BLaER1 treated with 17β-estradiol and CSF1 and Interleukin-3, amounts not matched to agents 10 nM and 100 nM (cell line): ENCODE measurements around the gene RNF144A.

ENCODE experiments used
- H3K27ac ChIP-seq, 11 experiments: shearing (Covaris generic); formaldehyde crosslinking; 2 replicates each; pipeline ENCODE4 v1.8.1; 2022
- H3K27me3 ChIP-seq, 11 experiments: shearing (Covaris generic); formaldehyde crosslinking; 2 replicates each; pipeline ENCODE4 v1.8.1; 2022
- H3K36me3 ChIP-seq, 11 experiments: shearing (Covaris generic); formaldehyde crosslinking; 2 replicates each; pipeline ENCODE4 v1.8.1; 2022
- H3K4me1 ChIP-seq, 10 experiments: shearing (Covaris generic); formaldehyde crosslinking; 2 replicates each; pipeline ENCODE4 v1.8.1; 2022
- H3K4me2 ChIP-seq, 11 experiments: shearing (Covaris generic); formaldehyde crosslinking; 2 replicates each; pipeline ENCODE4 v1.8.1; 2022
- H3K4me3 ChIP-seq, 10 experiments: shearing (Covaris generic); formaldehyde crosslinking; 2 replicates each; pipeline ENCODE4 v1.8.1; 2022
- H3K9ac ChIP-seq, 11 experiments: shearing (Covaris generic); formaldehyde crosslinking; 2 replicates each; pipeline ENCODE4 v1.8.1; 2022
- H3K9me3 ChIP-seq, 11 experiments: shearing (Covaris generic); formaldehyde crosslinking; replicated peaks in 1 of 11; 2 replicates each; pipeline ENCODE4 v1.8.1; 2022
- H4K20me1 ChIP-seq, 11 experiments: shearing (Covaris generic); formaldehyde crosslinking; 2 replicates each; pipeline ENCODE4 v1.8.1; 2022
- Cebpa-rat ChIP-seq, 11 experiments: shearing (Covaris generic); IDR thresholded peaks; 2 replicates each; pipeline ENCODE4 v1.8.1; 2022

Gene RNF144A

DNA sequence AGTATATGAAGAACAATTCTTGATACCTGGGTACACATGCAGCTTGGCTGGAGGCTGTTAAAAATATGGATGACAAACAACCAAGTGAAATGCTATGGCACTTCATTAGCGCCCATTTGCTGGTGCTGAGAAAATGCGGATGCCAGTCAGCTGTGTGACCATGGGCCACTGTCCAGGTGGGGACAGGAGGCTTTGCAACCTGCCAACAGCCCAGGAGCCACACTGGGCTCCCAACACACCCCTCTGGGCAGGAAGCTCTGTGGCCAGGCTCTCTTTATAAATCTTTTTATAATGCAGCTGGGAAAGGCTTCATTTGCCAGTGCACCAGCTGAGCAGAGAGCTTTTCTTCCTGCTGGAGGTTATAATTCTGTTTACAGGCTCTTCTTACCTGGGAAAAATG is 19.9 kb downstream of the RNF144A start:
- H3K27ac ChIP-seq, result no peak overlapping the region
- no peak for TF ChIP-seq Cebpa-rat (IDR thresholded peaks at IDR 0.05)

DNA sequence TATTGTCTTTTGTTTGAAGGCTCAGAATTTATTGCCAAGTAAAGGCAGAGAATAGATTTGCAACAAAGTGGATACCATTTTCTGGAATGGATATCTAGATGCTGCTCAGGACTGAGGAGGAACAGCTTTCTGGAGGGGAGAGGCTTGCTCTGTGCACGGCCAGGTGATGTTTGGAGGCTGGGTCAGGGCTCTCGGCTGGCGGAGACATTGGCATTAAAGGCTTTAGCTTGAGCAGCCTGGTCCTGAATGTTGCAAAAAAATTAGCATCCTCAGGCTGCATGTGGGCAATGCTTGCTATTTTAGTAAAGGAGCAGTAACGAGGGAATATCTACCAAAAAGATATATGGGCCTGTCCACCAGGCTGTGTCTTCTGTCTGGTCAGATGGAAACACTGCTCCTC is 20.4 kb downstream of the RNF144A start:
- Histone ChIP-seq H3K9ac (no peak overlapping the region), H3K36me3 (peaks cover 0 to 21% (median 18%) of the 10 kb centered on the region in 11 experiments; a peak in 13 of 22 replicates), H3K4me3 (no peak overlapping the region), H3K27ac (no peak overlapping the region), H3K4me1 (peaks cover 23 to 46% (median 36%) of the 10 kb centered on the region in 10 experiments), H3K27me3 (no peaks in the 10 kb centered on the region), H3K4me2 (peak overlapping the region in 8 of 11 experiments; percentile 21 to 68 (median 61); a peak in 16 of 22 replicates), H3K9me3 (peaks cover 0 to 8% (median 0%) of the 10 kb centered on the region in 11 experiments; a peak in 2 of 22 replicates), H4K20me1 (no peaks in the 10 kb centered on the region)
- no peak for TF ChIP-seq Cebpa-rat (IDR thresholded peaks at IDR 0.05)

More for the DNA sequence above, 19.9 kb downstream of the RNF144A start:
- Histone ChIP-seq H3K27me3 (no peaks in the 10 kb centered on the region), H4K20me1 (no peaks in the 10 kb centered on the region), H3K36me3 (peaks cover 0 to 17% (median 14%) of the 10 kb centered on the region in 11 experiments; a peak in 13 of 22 replicates), H3K4me1 (peaks cover 23 to 46% (median 36%) of the 10 kb centered on the region in 10 experiments), H3K4me2 (peak overlapping the region in 8 of 11 experiments; percentile 21 to 68 (median 61); a peak in 16 of 22 replicates), H3K9me3 (peaks cover 0 to 8% (median 0%) of the 10 kb centered on the region in 11 experiments; a peak in 3 of 22 replicates), H3K4me3 (no peak overlapping the region), H3K9ac (no peak overlapping the region)

DNA sequence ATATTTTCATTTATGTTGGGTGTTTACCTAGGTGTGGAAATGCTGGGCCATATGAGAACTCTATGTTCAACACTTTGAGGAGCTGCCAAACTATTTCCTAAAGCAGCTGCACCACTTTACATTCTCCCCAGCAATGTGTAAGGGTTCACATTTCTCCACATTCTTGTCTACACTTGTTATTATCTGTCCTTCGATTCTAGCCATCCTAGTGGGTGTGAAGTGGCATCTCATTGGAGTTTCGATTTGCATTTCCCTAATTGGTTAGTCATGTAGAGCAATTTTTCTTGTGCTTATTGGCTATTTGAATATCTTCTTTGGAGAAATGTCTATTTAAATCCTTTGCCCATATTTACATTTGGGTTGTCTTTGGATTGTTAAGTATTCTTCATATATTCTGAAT is 21.9 kb downstream of the RNF144A start:
- peaks cover 0 to 11% (median 0%) of the 10 kb centered on the region in 11 experiments; a peak in 1 of 22 replicates for H3K9me3 ChIP-seq
- no peak overlapping the region for H3K27ac ChIP-seq
- H3K27me3 ChIP-seq, result no peaks in the 10 kb centered on the region
- no peak for TF ChIP-seq Cebpa-rat (IDR thresholded peaks at IDR 0.05)
- no peak overlapping the region for H3K9ac ChIP-seq
- H3K4me2 ChIP-seq, result no peak overlapping the region
- no peak overlapping the region for H3K4me3 ChIP-seq
- H3K36me3 ChIP-seq, result peaks cover 0 to 35% (median 27%) of the 10 kb centered on the region in 11 experiments; a peak in 14 of 22 replicates
- H4K20me1 ChIP-seq, result no peaks in the 10 kb centered on the region
- H3K4me1 ChIP-seq, result peaks cover 18 to 45% (median 39%) of the 10 kb centered on the region in 10 experiments

- H3K9me3 ChIP-seq, result peaks cover 0 to 13% (median 0%) of the 10 kb centered on the region in 11 experiments; a peak in 1 of 22 replicates
- no peak overlapping the region for H3K4me2 ChIP-seq
- no peak overlapping the region for H3K4me3 ChIP-seq
- TF ChIP-seq Cebpa-rat (IDR thresholded peaks at IDR 0.05), result no peak
- no peaks in the 10 kb centered on the region for H3K27me3 ChIP-seq
- H3K27ac ChIP-seq, result no peak overlapping the region
- H3K36me3 ChIP-seq, result peaks cover 0 to 43% (median 27%) of the 10 kb centered on the region in 11 experiments; a peak in 14 of 22 replicates
- H3K9ac ChIP-seq, result no peak overlapping the region
- H4K20me1 ChIP-seq, result no peaks in the 10 kb centered on the region
- peaks cover 16 to 45% (median 40%) of the 10 kb centered on the region in 10 experiments for H3K4me1 ChIP-seq
Measured at GRCh38 chr2:6940820-6941219, 23.6 kb downstream of the RNF144A start.

DNA sequence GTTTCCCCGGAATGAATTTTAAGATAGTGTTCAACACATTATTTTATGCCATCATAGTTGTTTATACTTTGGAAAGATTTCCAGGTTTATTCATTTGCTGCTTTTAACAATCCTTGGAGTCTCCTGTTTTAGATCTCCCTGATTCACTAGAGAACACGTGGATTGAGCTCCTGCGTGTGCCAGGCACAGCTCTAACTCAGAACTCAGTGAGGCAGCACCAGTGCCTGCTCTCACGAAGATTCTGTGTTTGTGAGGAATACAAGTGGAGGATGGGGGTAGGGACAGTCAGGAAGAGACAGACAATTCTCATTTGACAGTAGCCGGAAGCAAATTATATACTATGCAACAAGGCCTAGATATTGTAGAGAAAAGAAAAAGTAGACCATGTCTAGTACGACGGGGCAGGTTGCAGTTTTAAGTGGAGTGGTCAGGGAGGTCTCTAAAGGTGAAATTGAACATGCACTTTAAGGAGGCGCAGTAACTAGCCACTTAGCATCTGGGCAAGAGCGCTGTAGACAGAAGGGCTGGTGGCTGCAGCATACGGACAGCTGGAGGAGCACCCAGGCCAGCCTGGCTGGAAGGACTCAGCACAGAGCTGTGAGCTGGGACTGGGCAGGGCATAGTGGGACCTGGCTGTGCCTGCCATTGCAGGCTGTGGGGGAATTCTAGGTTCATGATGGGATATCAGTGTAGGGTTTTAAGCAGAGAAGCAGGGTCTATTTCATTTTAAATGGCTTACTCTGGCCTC is 24.3 kb downstream of the RNF144A start:
- Histone ChIP-seq H3K4me1 (peaks cover 19 to 44% (median 39%) of the 10 kb centered on the region in 10 experiments), H3K27me3 (no peaks in the 10 kb centered on the region), H3K4me2 (no peak overlapping the region), H3K36me3 (peaks cover 0 to 44% (median 27%) of the 10 kb centered on the region in 11 experiments; a peak in 14 of 22 replicates), H3K9ac (no peak overlapping the region), H3K27ac (no peak overlapping the region), H4K20me1 (no peaks in the 10 kb centered on the region), H3K9me3 (peaks cover 0 to 13% (median 0%) of the 10 kb centered on the region in 11 experiments; a peak in 1 of 22 replicates), H3K4me3 (no peak overlapping the region)
- no peak for TF ChIP-seq Cebpa-rat (IDR thresholded peaks at IDR 0.05)

DNA sequence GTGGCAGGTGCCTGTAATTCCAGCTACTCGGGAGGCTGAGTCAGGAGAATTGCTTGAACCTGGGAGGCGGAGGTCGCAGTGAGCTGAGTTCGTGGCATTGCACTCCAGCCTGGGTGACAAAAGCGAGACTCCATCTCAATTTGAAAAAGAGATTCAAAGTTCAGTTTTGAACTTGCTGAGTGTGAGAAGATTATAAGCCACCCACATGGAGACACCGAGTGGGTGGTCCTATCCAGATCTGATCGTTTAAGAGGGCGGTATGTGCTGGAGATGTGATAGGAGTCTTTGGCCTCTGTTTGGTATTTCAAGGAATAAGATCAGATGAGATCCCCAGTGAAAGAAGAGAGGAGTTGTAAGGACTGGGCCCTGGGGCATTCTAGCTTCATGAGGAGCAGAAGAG is 25.6 kb downstream of the RNF144A start:
- H3K27me3 ChIP-seq, result no peaks in the 10 kb centered on the region
- peaks cover 0 to 13% (median 0%) of the 10 kb centered on the region in 11 experiments; a peak in 1 of 22 replicates for H3K9me3 ChIP-seq
- no peak overlapping the region for H3K27ac ChIP-seq
- H3K4me1 ChIP-seq, result peaks cover 22 to 36% (median 32%) of the 10 kb centered on the region in 10 experiments
- H3K4me3 ChIP-seq, result no peak overlapping the region
- H3K4me2 ChIP-seq, result no peak overlapping the region
- peaks cover 0 to 44% (median 31%) of the 10 kb centered on the region in 11 experiments; a peak in 14 of 22 replicates for H3K36me3 ChIP-seq
- no peak overlapping the region for H3K9ac ChIP-seq
- no peaks in the 10 kb centered on the region for H4K20me1 ChIP-seq
- TF ChIP-seq Cebpa-rat (IDR thresholded peaks at IDR 0.05), result no peak

DNA sequence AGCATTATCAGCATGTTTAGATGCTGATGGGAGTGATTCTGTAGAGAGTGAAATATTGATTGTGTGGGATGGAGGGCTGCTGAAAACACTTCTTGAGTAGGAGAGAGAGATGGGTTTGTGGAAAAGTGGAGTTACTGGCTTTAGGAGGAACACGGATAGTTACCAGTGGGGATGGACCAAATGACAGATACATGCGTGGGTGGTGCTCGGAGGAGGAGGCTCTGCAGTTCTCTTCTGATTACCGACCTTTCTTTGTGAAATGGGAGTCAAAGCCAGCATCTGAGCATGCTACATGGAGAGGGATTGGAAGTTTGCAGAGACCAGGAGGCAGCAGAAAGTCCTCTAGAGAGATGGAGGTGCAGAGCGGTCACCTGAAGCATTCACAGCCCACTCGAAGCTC is 26.3 kb downstream of the RNF144A start:
- no peak overlapping the region for H3K27ac ChIP-seq
- H3K9me3 ChIP-seq, result peaks cover 0 to 13% (median 0%) of the 10 kb centered on the region in 11 experiments; a peak in 1 of 22 replicates
- peak overlapping the region in 9 of 11 experiments; percentile 67 to 90 (median 75); a peak in 13 of 22 replicates for H3K4me2 ChIP-seq
- H3K36me3 ChIP-seq, result peaks cover 0 to 46% (median 35%) of the 10 kb centered on the region in 11 experiments; a peak in 14 of 22 replicates
- no peak for TF ChIP-seq Cebpa-rat (IDR thresholded peaks at IDR 0.05)
- H4K20me1 ChIP-seq, result no peaks in the 10 kb centered on the region
- H3K9ac ChIP-seq, result no peak overlapping the region
- H3K4me3 ChIP-seq, result no peak overlapping the region
- no peaks in the 10 kb centered on the region for H3K27me3 ChIP-seq
- peaks cover 22 to 42% (median 34%) of the 10 kb centered on the region in 10 experiments for H3K4me1 ChIP-seq

DNA sequence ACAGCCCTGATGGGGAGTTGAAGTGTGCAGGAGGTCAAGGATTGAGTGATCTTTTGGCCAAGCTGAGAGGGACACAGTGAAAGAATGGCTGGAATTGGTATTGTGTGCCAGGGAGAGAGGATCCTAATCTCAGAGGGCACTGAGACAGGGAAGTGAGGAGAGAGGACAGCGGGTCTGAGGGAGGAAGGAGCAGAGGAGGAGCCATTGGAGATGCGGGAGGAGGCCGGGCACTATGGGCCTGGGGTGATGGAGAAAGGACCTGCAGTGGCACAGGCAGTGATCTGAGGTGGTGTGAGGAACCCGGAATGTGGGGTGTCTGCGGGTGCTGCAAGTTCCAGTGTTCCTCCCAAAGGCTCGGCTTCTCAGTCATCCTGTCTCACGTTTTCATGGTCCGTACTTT is 26.8 kb downstream of the RNF144A start:
- Histone ChIP-seq H3K4me3 (no peak overlapping the region), H3K9me3 (peaks cover 0 to 13% (median 0%) of the 10 kb centered on the region in 11 experiments; a peak in 1 of 22 replicates), H3K4me2 (peak overlapping the region; percentile 53 to 90 (median 73); a peak in 21 of 22 replicates), H3K9ac (no peak overlapping the region), H3K27me3 (no peaks in the 10 kb centered on the region), H3K36me3 (peaks cover 0 to 50% (median 35%) of the 10 kb centered on the region in 11 experiments; a peak in 14 of 22 replicates), H3K4me1 (peaks cover 22 to 42% (median 34%) of the 10 kb centered on the region in 10 experiments), H3K27ac (peak overlapping the region in 6 of 11 experiments; percentile 37 to 67 (median 58); a peak in 6 of 22 replicates), H4K20me1 (no peaks in the 10 kb centered on the region)
- TF ChIP-seq Cebpa-rat (IDR thresholded peaks at IDR 0.05), result no peak

DNA sequence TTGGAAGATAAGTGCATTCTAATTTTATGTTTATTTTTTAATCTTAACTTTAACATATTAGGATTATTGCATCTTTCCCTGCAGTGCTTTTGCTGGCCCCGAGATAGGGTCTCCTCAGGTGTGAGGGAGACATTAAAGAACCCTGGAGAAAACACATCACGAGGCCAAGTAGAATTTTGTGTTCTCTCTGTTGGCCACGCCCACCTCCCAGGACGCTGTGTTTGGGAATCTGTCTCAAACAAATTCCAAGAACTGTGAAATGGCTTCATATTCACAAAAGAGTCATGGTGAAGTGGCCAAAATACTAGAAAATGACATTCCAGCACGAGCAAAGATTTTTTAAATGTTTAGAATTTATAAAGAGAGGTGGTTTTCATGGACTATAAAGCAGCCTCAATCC is 27.3 kb downstream of the RNF144A start:
- peak overlapping the region in 8 of 11 experiments; percentile 37 to 67 (median 54); a peak in 15 of 22 replicates for H3K27ac ChIP-seq
- peaks cover 0 to 50% (median 35%) of the 10 kb centered on the region in 11 experiments; a peak in 14 of 22 replicates for H3K36me3 ChIP-seq
- H3K4me3 ChIP-seq, result no peak overlapping the region
- peaks cover 22 to 42% (median 34%) of the 10 kb centered on the region in 10 experiments for H3K4me1 ChIP-seq
- no peak for TF ChIP-seq Cebpa-rat (IDR thresholded peaks at IDR 0.05)
- peak overlapping the region; percentile 53 to 90 (median 73); a peak in 21 of 22 replicates for H3K4me2 ChIP-seq
- H4K20me1 ChIP-seq, result no peaks in the 10 kb centered on the region
- peaks cover 0 to 13% (median 0%) of the 10 kb centered on the region in 11 experiments; a peak in 1 of 22 replicates for H3K9me3 ChIP-seq
- H3K27me3 ChIP-seq, result no peaks in the 10 kb centered on the region
- peak overlapping the region in 2 of 11 experiments; percentile 24 to 32; a peak in 3 of 22 replicates for H3K9ac ChIP-seq
